GM12801 (cell line): ENCODE measurements around the gene TFR2.

Experiments
- TF ChIP-seq, protein P1 (sequence below): IDR thresholded peaks from one replicate; pipeline ENCODE4 v1.5.1; 2011; ENCODE audit warnings: control low read depth; ENCODE audit not compliant: insufficient read length; ENCODE audit errors: extremely low read depth

TFR2 gene

DNA sequence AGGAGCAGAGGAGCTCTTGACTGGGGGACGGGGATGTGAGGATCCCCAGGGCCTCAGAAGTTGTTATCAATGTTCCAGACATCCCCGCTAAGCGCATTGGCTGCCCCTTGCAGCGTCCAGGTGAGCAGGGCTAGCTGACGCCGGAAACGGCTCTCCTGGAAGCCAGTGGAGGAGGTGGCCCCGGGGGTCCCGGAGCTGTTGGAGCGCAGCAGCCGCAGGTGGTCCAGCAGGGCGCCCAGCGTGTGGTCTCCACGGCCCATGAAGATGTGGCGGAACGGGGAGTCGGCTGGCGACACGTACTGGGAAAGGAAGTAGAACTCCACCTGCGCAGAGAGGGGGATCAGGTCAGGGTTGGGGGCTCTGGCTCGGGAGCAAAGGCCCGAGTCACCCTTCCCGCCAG is 20.5 kb downstream of the TFR2 start:
- TF ChIP-seq, protein P1, sequence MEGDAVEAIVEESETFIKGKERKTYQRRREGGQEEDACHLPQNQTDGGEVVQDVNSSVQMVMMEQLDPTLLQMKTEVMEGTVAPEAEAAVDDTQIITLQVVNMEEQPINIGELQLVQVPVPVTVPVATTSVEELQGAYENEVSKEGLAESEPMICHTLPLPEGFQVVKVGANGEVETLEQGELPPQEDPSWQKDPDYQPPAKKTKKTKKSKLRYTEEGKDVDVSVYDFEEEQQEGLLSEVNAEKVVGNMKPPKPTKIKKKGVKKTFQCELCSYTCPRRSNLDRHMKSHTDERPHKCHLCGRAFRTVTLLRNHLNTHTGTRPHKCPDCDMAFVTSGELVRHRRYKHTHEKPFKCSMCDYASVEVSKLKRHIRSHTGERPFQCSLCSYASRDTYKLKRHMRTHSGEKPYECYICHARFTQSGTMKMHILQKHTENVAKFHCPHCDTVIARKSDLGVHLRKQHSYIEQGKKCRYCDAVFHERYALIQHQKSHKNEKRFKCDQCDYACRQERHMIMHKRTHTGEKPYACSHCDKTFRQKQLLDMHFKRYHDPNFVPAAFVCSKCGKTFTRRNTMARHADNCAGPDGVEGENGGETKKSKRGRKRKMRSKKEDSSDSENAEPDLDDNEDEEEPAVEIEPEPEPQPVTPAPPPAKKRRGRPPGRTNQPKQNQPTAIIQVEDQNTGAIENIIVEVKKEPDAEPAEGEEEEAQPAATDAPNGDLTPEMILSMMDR: no peak

DNA sequence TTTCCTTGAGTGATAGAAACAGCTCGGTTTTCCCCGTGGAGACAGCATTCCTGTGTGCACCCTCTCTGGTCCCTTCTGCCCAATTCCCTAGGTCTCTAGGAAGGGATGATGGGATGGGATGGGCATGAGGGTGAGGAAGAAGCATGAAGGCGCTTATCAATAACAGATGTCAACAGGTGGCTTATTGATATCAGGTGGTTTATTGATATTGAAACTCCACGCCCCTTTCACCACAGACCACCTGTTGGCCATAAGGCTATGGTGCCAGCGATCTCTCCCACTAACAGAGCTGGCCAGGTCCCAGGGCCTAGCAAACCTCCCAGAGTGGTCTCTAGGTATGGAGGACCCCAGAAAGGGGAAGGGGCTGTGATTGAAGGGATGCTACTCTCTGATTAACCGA is 21.1 kb downstream of the TFR2 start:
- TF ChIP-seq, protein P1: no peak

DNA sequence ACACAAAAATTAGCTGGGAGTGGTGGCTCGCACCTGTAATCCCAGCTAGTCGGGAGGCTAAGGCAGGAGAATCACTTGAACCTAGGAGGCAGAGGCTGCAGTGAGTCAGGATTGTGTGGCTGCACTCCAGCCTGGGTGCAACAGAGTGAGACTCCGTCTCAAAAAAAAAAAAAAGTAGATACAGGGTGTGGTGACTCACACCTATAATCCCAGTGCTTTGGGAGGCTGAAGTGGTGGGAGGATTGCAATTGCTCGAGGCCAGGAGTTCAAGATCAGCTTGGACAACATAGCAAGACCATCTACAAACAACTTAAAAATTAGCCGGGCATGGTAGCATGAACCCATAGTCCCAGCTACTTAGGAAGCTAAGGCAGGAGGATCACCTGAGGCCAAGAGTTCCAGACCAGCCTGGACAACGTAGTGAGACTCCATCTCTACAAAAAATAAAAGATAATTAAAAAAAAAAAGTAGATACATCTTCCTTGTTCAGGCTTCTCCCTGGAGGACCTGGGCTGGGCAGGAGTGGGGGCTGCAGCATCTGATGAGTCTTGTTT is 27.0 kb downstream of the TFR2 start:
- TF ChIP-seq, protein P1: no peak

- TF ChIP-seq, protein P1: no peak
These were observed 27.8 kb downstream of the TFR2 start for GRCh38 chr7:100613412-100614175.

GRCh38 chr7:100612730-100613390 is 28.5 kb downstream of the TFR2 start:
- TF ChIP-seq, protein P1: no peak

- TF ChIP-seq, protein P1: no peak
These were observed 29.2 kb downstream of the TFR2 start, which contains the start of gene MOSPD3 for GRCh38 chr7:100611983-100612729. TSS of gene MOSPD3 (plus strand) at chr7:100612540. CDS start at chr7:100612792, 252 bp downstream.

- TF ChIP-seq, protein P1: no peak
These were observed 31.4 kb downstream of the TFR2 start for GRCh38 chr7:100609958-100610357.
